Left kidney (tissue), 8 donors: Measurements from ENCODE around the gene SMIM43. TPM values are rescaled to one million over a fixed set of nuclear protein-coding genes. Genes with fewer than 3 reads are reported as not detected.
A peak's percentile ranks its signal among the peaks of the same experiment; 100 is the strongest.

Source experiments
- DNase-seq: peaks from one replicate; pipeline ENCODE4 v3.0.0-alpha.2; 2013
- long read RNA-seq, 8 donors: transcript quantifications; one replicate each; lab custom pipeline, GENCODE V29; 2026
- polyA plus RNA-seq: library from polyadenylated mRNA; unstranded; fragments of 120-200 nt; gene quantifications from one replicate; pipeline ENCODE4 v1.2.1, GENCODE V29; 2013; ENCODE audit not compliant: insufficient read length

Gene SMIM43
- 0.47 TPM for polyA plus RNA-seq
- long read RNA-seq, donor 1 = 0 reads
- long read RNA-seq, donor 2 = 0 reads
- long read RNA-seq, donor 3 = 0 reads
- long read RNA-seq, donor 4 = 0 reads
- long read RNA-seq, donor 5 = 0 reads
- long read RNA-seq, donor 6 = 0 reads
- long read RNA-seq, donor 7, partial matches to known transcripts = 130 of 130 reads
- long read RNA-seq, donor 7, other reads (novel, unspliced or antisense) = 0 of 130 reads
- long read RNA-seq, donor 8, partial matches to known transcripts = 22 of 31 reads
- long read RNA-seq, donor 8, other reads (novel, unspliced or antisense) = 9 of 31 reads

GRCh38 chr4:121764702-121765367 lies at the start of gene SMIM43:
Gene SMIM43 (minus strand): TSS chr4:121765164. CDS start chr4:121765105, 59 bp downstream.
- DNase-seq = peak; percentile 29

GRCh38 chr4:121814756-121815155 lies 49.8 kb upstream of the SMIM43 start:
- no peak for DNase-seq

- no peak for DNase-seq
These were observed 46.2 kb upstream of the SMIM43 start for GRCh38 chr4:121811122-121811521.

GRCh38 chr4:121806411-121806810 lies 41.4 kb upstream of the SMIM43 start:
- DNase-seq = no peak

- no peak for DNase-seq
These were observed 36.7 kb upstream of the SMIM43 start for GRCh38 chr4:121801715-121802075.

GRCh38 chr4:121800961-121801714 lies 36.2 kb upstream of the SMIM43 start, which contains the start of gene EXOSC9:
Gene EXOSC9 (plus strand): TSS chr4:121801323. CDS start chr4:121801425, 102 bp downstream.
- DNase-seq = peak; percentile 96

GRCh38 chr4:121800638-121800960 lies 35.6 kb upstream of the SMIM43 start:
- DNase-seq = no peak

GRCh38 chr4:121799867-121800501 lies 35.0 kb upstream of the SMIM43 start:
- DNase-seq = no peak

GRCh38 chr4:121799208-121799823 lies 34.4 kb upstream of the SMIM43 start:
- DNase-seq = no peak

GRCh38 chr4:121796283-121796682 lies 31.3 kb upstream of the SMIM43 start:
- DNase-seq = no peak

- no peak for DNase-seq
These were observed 29.7 kb upstream of the SMIM43 start for GRCh38 chr4:121794505-121795188.

- no peak for DNase-seq
These were observed 28.0 kb upstream of the SMIM43 start for GRCh38 chr4:121792966-121793365.

- DNase-seq = no peak
These were observed 26.5 kb upstream of the SMIM43 start for GRCh38 chr4:121791481-121791880.

GRCh38 chr4:121790976-121791375 lies 26.0 kb upstream of the SMIM43 start:
- DNase-seq = no peak

- DNase-seq = no peak
These were observed 25.2 kb upstream of the SMIM43 start for GRCh38 chr4:121789960-121790829.

GRCh38 chr4:121789455-121789854 lies 24.5 kb upstream of the SMIM43 start:
- no peak for DNase-seq

GRCh38 chr4:121788896-121789295 lies 23.9 kb upstream of the SMIM43 start:
- DNase-seq = no peak

GRCh38 chr4:121786221-121786620 lies 21.3 kb upstream of the SMIM43 start:
- no peak for DNase-seq

GRCh38 chr4:121785479-121785878 lies 20.5 kb upstream of the SMIM43 start:
- no peak for DNase-seq

- DNase-seq = no peak
These were observed 20.0 kb upstream of the SMIM43 start for GRCh38 chr4:121784975-121785374.

GRCh38 chr4:121784401-121784800 lies 19.4 kb upstream of the SMIM43 start:
- no peak for DNase-seq
